BE2C (cell line): ENCODE measurements around the gene CD226.

Experiments used
- DNase-seq: peaks from one replicate; pipeline ENCODE4 v3.0.0-alpha.2; 2020
- H3K27me3 ChIP-seq: fragments of 250-450 bp; sonication (Bioruptor Pico); 2 replicates; pipeline ENCODE4 v1.5.1; 2020; ENCODE audit warnings: mild to moderate bottlenecking
- H3K36me3 ChIP-seq: fragments of 250-450 bp; sonication (Bioruptor Pico); 2 replicates; pipeline ENCODE4 v1.5.1; 2020; ENCODE audit warnings: mild to moderate bottlenecking
- H3K4me1 ChIP-seq: fragments of 250-450 bp; sonication (Bioruptor Pico); 2 replicates; pipeline ENCODE4 v1.5.1; 2020
- H3K4me3 ChIP-seq: 2 replicates; pipeline ENCODE4 v1.5.1; 2011; ENCODE audit warnings: low read depth, low read length
- H3K9me3 ChIP-seq: fragments of 250-450 bp; sonication (Bioruptor Pico); 2 replicates; pipeline ENCODE4 v1.5.1; 2020
- TF ChIP-seq, protein P1 (sequence below): IDR thresholded peaks from 2 replicates; pipeline ENCODE4 v1.5.1; 2012; ENCODE audit warnings: mild to moderate bottlenecking, low read depth, low read length

The CD226 gene

DNA sequence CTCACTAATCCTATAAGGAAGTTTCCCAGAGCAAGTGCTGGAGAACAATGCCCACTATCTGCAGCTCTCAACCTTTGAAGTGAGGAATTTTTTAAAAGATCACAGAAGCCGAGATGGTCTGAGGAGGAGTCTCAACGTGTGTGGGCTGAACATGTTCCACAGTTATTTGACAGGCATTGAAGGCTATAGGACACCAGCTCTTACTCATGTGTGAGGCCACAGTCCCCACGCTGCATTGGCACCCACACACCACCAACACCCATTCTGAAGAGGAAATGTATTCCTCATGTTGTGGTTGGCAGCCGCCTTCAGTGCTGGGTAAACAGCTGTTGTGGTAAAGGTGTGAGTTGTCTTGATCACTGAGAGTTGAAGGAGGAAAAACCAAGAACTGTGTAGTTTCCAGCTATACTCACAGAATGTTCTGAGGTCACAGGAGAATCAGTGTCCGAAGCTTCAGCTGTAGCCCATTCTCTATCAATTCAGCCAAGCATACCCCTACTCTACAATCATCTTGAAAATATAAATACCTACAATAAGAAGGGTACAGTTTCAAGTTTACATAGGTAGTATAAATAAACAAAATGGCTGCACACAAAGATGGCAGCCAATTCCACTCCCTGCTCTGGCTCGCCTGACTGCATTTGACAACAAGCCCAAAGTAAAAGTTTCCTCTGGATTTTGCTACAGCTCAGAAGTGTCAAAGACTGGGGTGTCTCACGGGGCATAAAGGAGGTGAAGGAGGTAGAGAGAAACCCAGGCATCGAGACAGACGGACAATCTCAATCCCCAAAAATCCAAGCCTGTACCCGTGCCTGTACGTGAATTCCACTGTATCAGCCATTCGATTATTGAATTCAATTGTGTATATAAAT is 12.1 kb downstream of the CD226 start:
- no peaks in the 10 kb centered on the region for H3K4me1 ChIP-seq
- H3K9me3 ChIP-seq = no peaks in the 10 kb centered on the region
- no peaks in the 10 kb centered on the region for H3K36me3 ChIP-seq
- H3K4me3 ChIP-seq = no peak overlapping the region
- no peaks in the 10 kb centered on the region for H3K27me3 ChIP-seq
- no peak for DNase-seq
- TF ChIP-seq, protein P1, sequence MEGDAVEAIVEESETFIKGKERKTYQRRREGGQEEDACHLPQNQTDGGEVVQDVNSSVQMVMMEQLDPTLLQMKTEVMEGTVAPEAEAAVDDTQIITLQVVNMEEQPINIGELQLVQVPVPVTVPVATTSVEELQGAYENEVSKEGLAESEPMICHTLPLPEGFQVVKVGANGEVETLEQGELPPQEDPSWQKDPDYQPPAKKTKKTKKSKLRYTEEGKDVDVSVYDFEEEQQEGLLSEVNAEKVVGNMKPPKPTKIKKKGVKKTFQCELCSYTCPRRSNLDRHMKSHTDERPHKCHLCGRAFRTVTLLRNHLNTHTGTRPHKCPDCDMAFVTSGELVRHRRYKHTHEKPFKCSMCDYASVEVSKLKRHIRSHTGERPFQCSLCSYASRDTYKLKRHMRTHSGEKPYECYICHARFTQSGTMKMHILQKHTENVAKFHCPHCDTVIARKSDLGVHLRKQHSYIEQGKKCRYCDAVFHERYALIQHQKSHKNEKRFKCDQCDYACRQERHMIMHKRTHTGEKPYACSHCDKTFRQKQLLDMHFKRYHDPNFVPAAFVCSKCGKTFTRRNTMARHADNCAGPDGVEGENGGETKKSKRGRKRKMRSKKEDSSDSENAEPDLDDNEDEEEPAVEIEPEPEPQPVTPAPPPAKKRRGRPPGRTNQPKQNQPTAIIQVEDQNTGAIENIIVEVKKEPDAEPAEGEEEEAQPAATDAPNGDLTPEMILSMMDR = no peak

GRCh38 chr18:69934601-69935265 is 12.9 kb downstream of the CD226 start:
- TF ChIP-seq, protein P1 = no peak
- H3K4me3 ChIP-seq = no peak overlapping the region
- H3K27me3 ChIP-seq = no peaks in the 10 kb centered on the region
- no peaks in the 10 kb centered on the region for H3K9me3 ChIP-seq
- no peaks in the 10 kb centered on the region for H3K4me1 ChIP-seq
- no peak for DNase-seq
- H3K36me3 ChIP-seq = no peaks in the 10 kb centered on the region

GRCh38 chr18:69929041-69929774 is 18.5 kb downstream of the CD226 start:
- Histone ChIP-seq H3K27me3 (no peaks in the 10 kb centered on the region), H3K9me3 (no peaks in the 10 kb centered on the region), H3K36me3 (no peaks in the 10 kb centered on the region), H3K4me3 (no peak overlapping the region), H3K4me1 (no peaks in the 10 kb centered on the region)
- DNase-seq = no peak
- TF ChIP-seq, protein P1 = no peak

DNA sequence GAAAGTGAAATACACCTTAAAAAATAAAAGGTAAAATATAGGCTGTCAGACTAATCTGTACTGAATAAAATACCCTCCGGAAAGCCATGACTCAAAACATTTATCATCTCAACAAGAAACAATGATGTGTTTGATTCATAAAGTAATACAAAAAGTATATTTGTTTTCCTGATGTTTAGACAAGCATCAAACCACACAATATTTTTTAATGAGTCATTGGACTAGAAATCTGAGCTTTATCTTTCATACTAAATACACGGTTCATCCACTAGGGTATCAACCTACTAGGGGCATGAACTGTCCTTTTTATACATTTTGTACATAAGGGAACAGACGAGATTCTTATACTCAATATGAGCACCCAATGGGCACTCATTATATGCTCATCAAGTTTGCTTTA is 31.3 kb downstream of the CD226 start:
- Histone ChIP-seq H3K36me3 (no peaks in the 10 kb centered on the region), H3K27me3 (no peaks in the 10 kb centered on the region), H3K9me3 (no peaks in the 10 kb centered on the region), H3K4me3 (no peak overlapping the region), H3K4me1 (no peaks in the 10 kb centered on the region)
- no peak for DNase-seq
- TF ChIP-seq, protein P1 = no peak

DNA sequence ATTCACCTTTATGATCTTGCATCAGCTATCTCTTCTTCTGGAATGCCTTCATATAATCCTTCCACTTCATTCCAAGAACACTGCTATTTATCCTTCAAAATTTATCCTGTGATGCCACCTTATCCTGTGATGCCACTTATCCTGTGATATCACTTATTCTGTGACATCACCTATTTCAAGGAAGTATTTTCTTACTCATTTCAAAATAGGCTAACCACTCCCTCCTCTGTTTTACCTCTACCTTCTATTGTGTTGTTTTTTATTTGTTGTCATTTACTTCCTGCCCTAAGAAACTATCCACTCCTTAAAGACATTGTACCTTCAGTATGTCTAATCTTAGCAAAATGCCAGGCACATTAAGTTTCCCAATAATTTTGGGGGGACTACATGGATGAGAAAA is 38.8 kb downstream of the CD226 start:
- Histone ChIP-seq H3K36me3 (no peaks in the 10 kb centered on the region), H3K4me1 (no peaks in the 10 kb centered on the region), H3K9me3 (no peaks in the 10 kb centered on the region), H3K4me3 (no peak overlapping the region), H3K27me3 (no peaks in the 10 kb centered on the region)
- TF ChIP-seq, protein P1 = no peak
- no peak for DNase-seq
